HG02588 (cell line): ENCODE data around the gene SEMA5A.
A peak's percentile ranks its signal among the peaks of the same experiment; 100 is the strongest.

Experiments
- ATAC-seq: cut with Tn5 transposase; IDR thresholded peaks from one replicate; pipeline ENCODE4 v1.9.1; 2021; ENCODE audit warnings: mild to moderate bottlenecking, moderate library complexity; ENCODE audit not compliant: unreplicated experiment

The SEMA5A gene

DNA sequence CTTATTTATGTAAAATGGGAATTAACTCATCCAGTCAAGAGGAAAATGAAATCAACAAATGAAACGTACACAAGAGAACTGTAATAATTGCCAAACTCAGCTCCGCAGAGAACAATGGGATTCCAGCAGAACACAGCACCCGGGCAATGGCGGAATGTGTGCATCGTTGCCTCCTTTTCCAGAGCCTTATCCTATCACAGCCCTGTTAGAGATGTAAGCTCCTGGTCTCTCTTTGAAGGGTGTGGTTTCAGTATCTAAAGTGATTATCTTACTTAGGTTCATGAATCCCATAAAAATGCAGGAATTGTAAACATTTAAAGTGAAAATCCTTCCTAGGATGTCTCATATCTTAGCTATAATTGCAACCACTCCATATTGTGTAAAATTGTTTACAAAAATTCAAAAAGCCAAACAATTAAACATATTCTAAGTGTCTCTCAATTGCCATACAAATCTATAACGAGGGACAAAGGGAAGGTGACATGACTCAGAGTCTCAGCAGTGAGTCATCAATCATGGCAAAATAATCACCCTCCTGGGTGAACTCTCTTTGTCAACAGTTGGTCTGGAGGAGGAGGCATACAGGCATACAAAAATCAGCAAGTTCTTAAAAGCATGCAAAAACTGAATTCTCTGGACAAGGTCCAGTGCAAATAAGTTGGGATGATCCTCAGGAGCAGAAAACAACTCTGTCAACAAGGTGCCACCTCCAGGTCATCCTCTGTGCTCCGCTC, 22.6 kb downstream of the SEMA5A start:
- ATAC-seq = no peak

DNA sequence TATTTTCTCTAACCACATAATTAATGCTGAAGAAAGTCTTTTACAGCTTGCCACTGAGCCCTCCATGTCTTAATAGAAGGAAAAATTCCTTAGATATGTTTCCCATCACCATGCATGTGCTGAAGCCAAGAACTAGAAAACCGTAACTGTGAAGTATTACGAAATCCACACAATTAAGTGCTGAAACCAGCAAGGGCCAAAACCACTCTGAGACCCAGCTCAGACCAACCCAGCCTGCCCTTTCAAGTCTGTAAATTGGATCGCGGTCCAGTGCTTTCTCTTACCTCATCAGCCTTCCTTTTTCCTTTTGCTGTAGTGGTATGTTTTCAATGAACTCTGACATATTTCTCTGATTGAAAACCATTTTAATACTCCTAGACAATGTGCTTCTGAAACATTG, 26.3 kb downstream of the SEMA5A start:
- no peak for ATAC-seq

DNA sequence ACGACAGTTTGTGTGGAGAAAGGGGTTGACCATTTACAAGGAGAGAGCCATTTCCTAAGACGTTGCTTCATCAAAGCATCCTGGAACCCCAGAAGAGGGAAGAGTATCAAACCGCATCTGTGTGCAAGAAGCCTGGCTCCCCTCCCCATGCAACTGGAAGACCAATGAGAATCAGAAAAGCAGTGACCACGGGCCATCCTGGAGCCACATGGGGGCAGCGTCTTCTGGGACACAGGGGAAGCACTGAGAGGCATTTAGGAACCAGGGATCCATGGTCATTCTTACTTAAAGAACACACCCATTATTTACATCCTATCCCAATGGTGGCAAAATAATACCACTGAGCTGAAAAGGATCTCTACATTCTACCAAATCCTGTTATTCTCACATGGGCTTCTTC, 29.3 kb downstream of the SEMA5A start:
- no peak for ATAC-seq

DNA sequence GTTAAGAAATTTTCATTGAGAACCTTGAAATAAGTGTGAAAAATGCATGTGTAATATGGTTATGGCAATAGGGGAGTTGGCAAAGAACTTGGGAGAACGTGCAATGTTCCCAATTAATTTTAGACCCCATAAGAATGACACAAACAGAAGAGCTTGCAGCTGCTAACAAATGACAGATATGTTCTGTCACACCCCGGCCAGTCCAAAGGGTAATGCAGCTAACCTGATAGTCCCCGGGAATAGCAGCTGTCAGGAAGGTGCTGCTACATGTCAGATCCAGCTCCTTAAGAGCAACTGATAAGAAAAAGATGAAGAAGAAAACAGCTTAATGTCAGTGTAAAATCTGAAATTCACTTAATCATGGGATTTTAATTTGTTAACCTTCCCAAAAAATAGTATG, 30.4 kb downstream of the SEMA5A start:
- ATAC-seq = no peak

DNA sequence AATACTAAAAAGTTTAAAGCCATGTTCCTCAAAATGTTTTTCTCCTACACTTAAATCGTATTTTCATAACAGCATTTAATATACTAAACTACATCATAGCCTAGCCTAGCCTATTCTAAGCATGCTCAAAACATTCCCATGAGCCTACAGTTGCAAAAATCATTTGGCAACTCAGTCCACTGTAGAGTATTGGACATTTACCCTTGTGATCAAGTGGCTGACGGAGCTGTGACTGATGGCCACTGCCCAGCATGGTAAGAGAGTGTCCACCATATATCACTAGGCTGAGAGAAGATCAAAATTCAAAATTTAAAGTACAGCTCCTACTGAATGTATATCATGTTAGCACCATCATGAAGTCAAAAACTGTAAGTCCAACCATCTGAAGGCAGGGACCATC, 30.9 kb downstream of the SEMA5A start:
- ATAC-seq = no peak

DNA sequence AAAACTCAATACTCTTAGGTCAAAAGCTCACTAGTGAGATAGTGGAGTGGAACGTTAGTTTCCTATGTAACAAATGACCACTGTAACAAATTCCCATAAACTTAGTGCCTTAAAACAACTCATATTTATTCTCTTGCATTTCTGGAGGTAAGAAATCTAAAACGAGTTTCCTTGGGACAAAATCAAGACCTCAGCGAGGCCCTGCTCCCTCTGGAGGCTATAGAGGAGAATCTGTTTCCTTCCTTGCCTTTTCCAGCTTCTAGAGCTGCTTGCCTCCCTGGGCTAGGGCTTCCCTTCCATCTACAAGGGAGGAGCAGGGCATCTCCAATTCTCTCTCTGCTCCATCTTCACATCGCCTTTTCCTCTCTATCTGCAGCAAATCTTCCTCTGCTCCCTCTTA, 32.0 kb downstream of the SEMA5A start:
- no peak for ATAC-seq

DNA sequence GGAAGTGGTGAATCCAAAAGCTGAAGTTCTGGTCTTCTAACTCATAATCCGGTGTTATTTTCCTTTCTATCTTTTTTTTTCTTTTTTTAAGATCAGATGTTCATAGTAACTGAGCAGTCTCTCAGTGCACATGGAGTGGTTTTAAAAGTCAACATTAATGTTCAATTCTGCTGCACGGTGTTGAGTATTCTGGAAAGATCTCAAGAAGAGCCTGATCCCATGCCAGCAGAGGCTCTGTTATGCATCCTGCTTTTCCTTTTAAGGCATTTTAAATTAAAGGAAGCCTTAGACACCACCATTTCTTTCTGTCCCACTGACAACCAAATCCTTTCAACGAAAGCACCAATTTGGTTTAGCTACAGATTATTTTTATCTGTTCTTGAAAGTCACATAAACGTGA, 33.4 kb downstream of the SEMA5A start:
- ATAC-seq = no peak

DNA sequence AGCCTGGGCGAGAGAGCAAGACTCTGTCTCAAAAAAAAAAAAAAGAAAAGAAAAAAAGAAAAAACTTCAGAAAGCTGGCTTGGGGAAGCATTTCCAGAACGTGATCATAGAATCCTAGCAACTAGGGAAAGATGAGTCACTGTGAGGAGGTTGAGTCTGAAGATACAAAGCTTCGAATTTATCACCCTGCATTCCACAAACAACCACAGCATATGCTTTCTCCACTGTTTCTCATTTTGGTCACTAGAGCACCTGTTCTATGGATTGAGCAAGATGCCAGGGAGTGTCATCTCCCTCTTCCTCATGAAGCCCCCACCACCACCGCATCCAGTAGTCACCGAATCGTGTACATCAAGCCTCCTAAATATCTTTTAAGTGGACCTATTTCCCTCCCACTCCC, 37.9 kb downstream of the SEMA5A start:
- no peak for ATAC-seq

DNA sequence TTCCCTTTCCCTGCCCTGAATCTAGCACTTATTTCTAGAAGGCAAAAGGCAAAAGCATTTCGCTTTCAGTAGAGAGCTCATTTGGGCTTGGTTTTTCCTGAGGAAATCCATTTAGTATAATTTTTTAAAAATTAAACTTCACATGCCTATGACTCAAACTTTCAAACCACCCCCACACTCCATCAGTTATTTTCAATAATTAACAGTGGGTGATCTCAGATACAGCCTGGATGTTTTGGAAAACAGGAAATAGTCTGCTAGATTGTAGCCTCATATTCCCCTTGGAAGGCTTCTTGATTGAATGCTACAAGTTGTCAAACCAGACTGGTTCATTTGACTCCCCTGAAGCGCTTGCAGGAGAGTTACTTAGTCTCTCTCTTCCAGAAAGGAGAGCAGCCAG, 40.6 kb downstream of the SEMA5A start:
- no peak for ATAC-seq

DNA sequence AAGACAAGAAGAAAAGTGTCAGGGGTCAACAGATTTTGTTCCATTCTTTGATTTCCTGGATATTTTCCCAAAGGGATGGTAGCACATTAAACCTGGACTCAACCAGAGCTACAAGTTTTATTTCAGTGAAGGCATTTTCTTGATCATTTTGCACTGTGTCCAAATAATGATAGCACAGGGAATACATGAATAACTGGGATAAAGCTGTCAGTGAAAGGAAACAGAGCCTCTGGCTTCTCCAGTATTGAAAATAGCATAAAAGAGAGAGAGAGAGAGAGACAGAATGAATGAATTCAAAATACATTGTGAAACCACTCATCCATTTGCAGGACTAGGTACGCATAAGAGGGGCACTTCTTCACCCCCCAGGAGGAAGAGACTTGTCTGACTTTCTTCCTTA, 43.0 kb downstream of the SEMA5A start:
- ATAC-seq = no peak

DNA sequence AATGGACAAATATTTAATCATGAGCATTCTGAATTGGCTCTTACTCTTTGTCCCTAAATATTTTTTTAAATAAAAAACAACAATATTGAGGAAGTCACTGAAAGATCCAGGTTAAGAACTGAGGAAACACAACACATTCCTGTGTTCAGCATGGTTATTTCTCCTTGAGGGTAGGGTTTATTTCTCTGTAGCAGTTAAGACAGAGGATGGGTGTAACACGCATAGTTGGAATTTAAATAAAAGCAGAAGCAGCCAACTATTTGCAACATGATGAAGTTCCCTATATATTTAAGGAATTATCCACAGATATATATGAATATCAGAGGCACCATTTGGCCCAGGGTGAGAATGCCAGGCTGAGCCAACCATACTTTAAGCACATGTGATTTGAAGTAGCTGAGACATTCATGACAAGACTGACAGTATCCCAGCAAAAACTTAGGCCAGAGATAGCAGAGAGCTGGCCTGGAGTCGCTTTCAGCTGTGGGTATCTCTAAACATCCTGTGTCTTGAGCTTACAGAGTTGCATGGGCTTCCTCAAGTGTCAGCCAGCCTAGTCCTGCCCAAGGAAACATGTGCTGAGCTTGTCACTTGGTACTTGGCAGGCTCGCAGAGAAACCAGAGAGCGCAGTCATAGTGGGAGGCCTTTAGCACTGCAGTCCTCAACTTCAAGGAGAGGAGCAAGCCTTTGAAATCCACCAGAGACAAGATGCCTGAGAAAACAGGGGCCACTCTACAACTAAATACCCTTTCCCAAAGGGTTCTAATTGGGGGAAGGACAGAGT, 43.6 kb downstream of the SEMA5A start:
- no peak for ATAC-seq

DNA sequence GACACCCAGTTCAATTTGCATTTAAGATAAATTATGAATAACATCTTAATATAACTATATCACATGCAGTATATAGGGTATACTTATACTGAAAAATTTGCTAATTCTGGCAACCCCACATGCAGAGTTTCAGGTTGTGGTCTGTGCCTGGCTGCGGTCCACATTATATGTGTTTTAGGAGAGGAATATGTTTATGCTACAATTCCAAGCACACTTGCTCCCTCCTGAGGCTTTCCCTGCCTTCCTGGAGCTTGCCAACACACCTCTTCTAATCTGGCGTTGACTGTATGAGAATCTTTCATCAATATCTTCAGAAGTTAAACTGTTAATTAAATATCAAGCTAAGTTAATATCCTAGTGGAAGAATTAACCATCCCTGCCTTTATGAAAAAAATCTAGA, 45.2 kb downstream of the SEMA5A start:
- ATAC-seq = no peak

DNA sequence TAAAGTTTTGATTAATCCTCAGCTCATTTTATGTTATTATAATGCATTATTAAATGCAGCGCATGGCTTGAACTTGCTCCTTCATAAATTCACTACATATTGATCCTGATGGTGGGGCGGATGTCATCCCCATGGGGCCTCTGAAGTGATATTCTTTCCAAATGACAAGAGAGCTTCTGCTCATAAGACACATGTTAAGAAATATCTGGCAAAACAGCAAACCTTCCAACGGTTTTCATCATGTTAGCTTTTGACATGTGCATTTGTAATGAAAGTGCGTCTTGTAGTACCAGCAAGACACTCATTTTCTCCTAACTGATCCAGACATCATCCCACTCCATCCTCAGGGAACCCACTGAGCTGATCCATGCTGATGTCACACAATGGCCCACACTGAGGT, 45.7 kb downstream of the SEMA5A start:
- no peak for ATAC-seq

DNA sequence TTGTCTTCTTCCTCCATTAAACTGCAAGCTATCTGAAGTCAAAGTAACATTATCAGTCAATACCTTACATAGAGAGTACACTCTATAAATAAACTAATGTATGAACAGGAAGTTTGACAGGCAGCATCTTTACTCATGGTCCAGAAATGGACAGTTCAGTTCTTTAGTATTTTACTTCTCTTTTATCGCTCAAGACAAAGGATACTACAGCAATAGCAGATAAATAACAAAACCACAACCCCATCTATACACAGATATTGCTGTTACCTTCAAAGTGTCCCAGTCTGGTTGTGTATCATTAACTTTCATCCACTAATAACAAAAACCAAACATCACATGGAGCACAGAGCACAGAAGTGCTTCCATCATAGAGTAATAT, 46.4 kb downstream of the SEMA5A start:
- peak; percentile 59 for ATAC-seq

DNA sequence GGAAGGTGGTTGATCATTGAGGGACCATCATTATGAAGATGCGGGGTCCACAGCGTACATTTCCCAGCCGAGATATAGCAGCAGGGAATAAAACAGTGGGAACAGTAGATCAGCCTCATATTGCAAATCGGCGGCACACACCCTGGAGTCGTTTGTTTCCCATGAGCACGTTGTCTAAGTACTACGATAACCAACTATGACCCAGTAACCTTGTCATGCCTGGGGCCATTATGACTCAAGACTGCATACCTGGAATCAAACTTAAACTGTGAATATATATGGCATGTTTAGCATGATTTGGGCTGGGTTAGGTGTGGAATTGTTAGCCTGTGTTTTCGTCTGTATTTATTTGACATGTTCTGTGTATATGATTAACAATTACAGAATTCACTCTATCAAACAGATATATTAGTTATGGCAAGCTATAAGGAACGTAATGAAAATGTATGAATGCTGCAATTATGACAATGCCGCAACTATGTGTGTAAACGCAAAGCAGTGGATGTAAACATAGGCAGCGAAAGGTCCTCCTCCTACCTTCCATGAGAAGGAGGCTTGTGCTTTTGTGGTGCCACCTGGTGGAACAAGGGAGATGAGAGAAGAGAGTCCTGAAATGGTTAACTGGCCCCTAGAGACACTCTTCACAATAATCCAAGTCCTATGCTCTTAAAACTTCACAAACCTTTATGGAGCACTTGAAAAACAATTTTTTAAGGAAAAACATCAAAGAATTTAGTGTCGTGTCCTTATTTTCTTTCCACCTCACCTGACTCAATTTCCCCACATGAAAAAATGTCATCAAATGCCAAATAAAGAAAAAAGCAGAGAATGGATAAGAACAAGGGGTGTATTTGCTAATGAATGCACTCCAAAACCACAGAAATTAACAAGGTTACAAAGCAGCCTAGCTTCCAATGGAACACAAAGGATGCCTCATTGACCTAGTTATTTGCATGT, 47.1 kb downstream of the SEMA5A start:
- ATAC-seq = no peak

DNA sequence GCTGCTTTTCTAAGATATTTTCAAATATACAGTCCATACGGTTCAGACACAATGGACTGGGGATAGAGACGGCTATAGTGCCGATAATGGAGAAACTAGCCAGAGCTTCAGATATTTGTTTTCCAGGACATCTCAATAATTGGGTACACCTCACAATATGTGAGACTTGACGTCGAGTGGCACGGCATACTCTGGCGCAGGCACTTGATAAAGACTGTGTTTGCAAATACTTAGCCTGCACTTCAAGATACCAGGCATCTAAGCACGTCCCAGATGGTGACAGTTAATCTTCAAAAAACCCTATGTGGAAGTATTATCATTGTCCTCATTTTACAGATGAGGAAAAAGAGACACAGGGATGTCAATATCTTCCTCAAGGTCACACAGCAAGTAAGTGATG, 48.5 kb downstream of the SEMA5A start:
- no peak for ATAC-seq

DNA sequence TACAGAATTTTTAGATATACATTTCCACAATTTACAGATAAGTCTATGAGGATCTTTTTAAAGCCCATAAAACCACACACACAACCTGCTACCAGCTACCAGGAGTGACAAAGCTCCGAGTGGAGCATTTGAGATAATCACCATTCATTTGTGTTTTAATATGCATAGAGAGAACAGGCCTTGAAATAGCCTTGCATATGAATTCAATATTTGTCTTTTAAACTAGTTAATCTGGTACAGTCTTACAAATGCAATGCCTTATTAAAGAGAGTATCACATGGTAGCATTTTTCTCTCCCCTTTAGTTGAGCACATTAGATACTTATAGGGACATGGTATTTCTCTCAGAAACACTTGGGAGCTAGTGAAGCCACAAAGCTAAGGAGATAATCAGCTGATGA, 49.1 kb downstream of the SEMA5A start:
- no peak for ATAC-seq

DNA sequence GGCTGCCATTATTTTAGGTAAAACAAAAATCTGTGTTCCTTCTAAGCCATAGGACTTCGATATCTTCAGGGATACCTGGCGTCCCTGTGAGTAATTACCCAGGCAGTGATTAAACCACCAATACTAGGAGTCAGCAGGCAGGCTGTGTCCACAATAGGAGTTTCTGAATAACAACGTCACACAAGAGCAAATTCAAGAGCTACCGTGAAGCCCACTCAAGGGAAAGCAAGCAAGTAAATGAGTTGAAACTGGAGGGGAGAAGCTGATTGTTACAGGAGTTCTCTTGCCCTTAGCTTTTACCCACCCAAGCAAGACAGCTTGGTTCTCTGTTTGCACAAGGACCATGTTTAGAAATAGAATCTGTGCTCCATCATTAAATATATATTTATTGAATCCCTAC, 50.8 kb downstream of the SEMA5A start:
- no peak for ATAC-seq

DNA sequence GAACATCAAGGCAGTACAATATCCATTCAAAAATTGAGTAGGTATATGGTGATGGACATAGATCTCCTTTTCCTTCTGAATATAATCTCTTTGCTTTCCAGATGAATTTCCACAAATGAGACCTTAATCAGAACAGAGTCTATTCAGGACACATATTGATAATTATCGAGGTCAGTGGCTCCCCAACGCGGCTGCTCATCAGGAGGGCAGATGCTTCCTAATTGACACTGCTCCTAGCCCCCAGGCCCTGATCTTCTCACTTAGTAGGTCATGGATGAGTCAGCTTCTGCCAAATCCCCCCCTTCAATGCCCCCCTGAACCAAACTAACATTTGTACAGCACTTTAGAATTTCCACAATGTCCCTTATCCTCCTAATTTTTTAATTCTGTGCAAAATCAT, 51.6 kb downstream of the SEMA5A start:
- ATAC-seq = no peak

DNA sequence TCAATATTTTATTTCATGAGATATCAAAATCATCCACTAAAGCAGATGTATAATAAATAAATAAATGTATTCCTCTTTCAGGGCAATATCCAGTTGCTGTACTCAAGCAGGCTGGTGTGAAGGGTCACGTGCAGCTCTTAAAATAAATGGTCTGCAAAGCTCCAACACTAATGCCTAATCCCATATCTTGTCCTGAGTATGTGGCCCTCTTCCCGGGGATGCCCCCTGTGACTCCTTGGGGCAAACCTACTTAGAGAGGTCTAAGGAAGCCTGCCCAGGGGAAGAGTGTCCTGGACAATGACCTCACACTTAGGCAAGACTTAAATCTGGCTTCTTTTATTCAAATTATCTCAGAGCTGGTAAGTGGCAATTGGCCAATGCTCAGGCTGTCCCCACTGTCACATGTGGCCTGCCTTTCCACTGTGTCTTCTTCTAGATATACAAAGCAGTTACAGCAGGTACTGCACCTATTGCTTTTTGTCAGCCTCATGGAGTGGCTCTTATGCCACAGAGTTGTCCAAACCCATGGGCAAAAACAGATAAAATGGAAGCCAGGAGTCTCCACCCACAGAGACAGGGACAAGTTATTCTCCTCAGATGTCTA, 55.3 kb downstream of the SEMA5A start:
- no peak for ATAC-seq

DNA sequence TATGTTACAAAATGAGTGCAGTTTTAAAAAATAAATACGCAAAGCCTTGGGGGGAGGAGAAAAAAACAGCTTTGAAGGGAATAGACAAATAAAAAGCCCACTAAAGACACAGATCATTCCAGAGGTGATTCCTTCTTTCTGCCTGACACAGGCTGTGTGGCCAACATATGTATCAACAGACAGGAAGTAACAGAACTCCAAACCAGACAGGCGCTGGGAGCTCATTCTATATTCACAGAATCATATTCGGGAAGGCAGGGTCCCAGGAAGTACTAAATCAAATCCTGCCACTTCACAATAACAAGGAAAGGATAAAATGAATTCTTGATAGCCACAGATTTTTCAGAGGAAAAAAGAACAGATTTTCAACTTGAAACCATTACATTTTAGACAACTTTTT, 62.1 kb downstream of the SEMA5A start:
- no peak for ATAC-seq
